ENCODE measurements around the gene CACNB1. TPM values are rescaled to one million over a fixed set of nuclear protein-coding genes. Genes with fewer than 3 reads are reported as not detected.

Gene CACNB1
- total and polyA plus RNA-seq, 2 of the 13 experiments (the other 11 are each of a cell fraction or from before 2014, with no cell fraction given) = 0.75 to 1.5 TPM

- TF ChIP-seq ARID4A (CRISPR knock-in tag; IDR thresholded peaks at IDR 0.05; ENCODE audit: borderline replicate concordance) (peak; percentile 9; the same call in 1 of the 2 replicates), MAZ (IDR thresholded peaks at IDR 0.05; ENCODE audit: borderline replicate concordance, low read depth, low read length) (no peak), MAZ (CRISPR knock-in tag; IDR thresholded peaks at IDR 0.05; ENCODE audit: low read depth) (no peak), ZNF354B (CRISPR knock-in tag; IDR thresholded peaks at IDR 0.05) (no peak), CBX1 (IDR thresholded peaks at IDR 0.05; ENCODE audit: low read depth) (peak; percentile 32), ZNF850 (CRISPR knock-in tag; conservative IDR thresholded peaks at IDR 0.05) (no peak), ZXDC (CRISPR knock-in tag; IDR thresholded peaks at IDR 0.05) (no peak), RFX5 (IDR thresholded peaks at IDR 0.05; ENCODE audit: low read depth, low read length) (no peak), REL (CRISPR knock-in tag; conservative IDR thresholded peaks at IDR 0.05) (no peak), ZNF576 (CRISPR knock-in tag; IDR thresholded peaks at IDR 0.05) (no peak), BHLHE40 (IDR thresholded peaks at IDR 0.05; ENCODE audit: low read length) (no peak; the same call in 1 of the 2 replicates), ZNF687 (CRISPR knock-in tag; IDR thresholded peaks at IDR 0.05) (peak; percentile 44), NR2F1 (CRISPR knock-in tag; IDR thresholded peaks at IDR 0.05) (no peak), ATF2 (CRISPR knock-in tag; IDR thresholded peaks at IDR 0.05) (0 out of 2 replicates have a peak, but pooled peaks have one; percentile 36), NCOA1 (CRISPR knock-in tag; IDR thresholded peaks at IDR 0.05) (no peak)
These were observed 47.4 kb upstream of the CACNB1 start (continued) for GRCh38 chr17:39244600-39245570.
